OCI-LY7 (cell line): ENCODE data around the gene DCST2. TPM values are rescaled to one million over a fixed set of nuclear protein-coding genes. Genes with fewer than 3 reads are reported as not detected.

Experiments
- BruUV-seq: library from RNA; stranded (reverse); fragments of 400-500 nt; replicated peaks from 2 replicates; lab custom pipeline; 2021; lab: Mats Ljungman, UMichigan
- CTCF ChIA-PET: fragments of 300-600 bp; sonication (Branson Sonifier 250); formaldehyde crosslinking; loops from one replicate; lab custom pipeline; 2022; ENCODE audit warnings: antibody characterized with exemption; ENCODE audit not compliant: unreplicated experiment; lab: Charles Lee
- POLR2A ChIA-PET: fragments of 300-600 bp; sonication (Branson Sonifier 250); formaldehyde crosslinking; loops from one replicate; lab custom pipeline; 2022; ENCODE audit warnings: antibody characterized with exemption; lab: Charles Lee
- DNase-seq: peaks from one replicate; pipeline ENCODE4 v3.0.0-alpha.2; 2015; ENCODE audit warnings: low spot score
- H2AFZ ChIP-seq: fragments of 200-600 bp; sonication (generic), shearing (Covaris generic); 2 replicates; pipeline ENCODE4 v1.6.1; 2014; ENCODE audit warnings: mild to moderate bottlenecking, antibody characterized with exemption, low read length, moderate library complexity
- H3K27ac ChIP-seq: fragments of 200-600 bp; sonication (generic); 2 replicates; pipeline ENCODE4 v1.5.1; 2014; ENCODE audit warnings: mixed run types, low read depth, mild to moderate bottlenecking, moderate library complexity, low read length, inconsistent platforms; ENCODE audit not compliant: poor library complexity, severe bottlenecking
- H3K36me3 ChIP-seq: fragments of 200-600 bp; sonication (generic); 2 replicates; pipeline ENCODE4 v1.6.1; 2014; ENCODE audit warnings: mild to moderate bottlenecking, antibody characterized with exemption, low read length, moderate library complexity, mixed read lengths; ENCODE audit not compliant: insufficient read depth
- H3K4me1 ChIP-seq: fragments of 200-600 bp; sonication (generic); 2 replicates; pipeline ENCODE4 v1.5.1; 2014; ENCODE audit warnings: mild to moderate bottlenecking, low read length; ENCODE audit not compliant: insufficient read depth, poor library complexity, severe bottlenecking
- H3K4me2 ChIP-seq: fragments of 200-600 bp; sonication (generic); 2 replicates; pipeline ENCODE4 v1.6.1; 2014; ENCODE audit warnings: mild to moderate bottlenecking, low read length
- H3K4me3 ChIP-seq: fragments of 200-600 bp; sonication (generic); 2 replicates; pipeline ENCODE4 v1.5.1; 2014; ENCODE audit warnings: mild to moderate bottlenecking, low read depth, low read length; ENCODE audit not compliant: poor library complexity, severe bottlenecking
- H3K79me2 ChIP-seq: fragments of 200-600 bp; sonication (generic); 2 replicates; pipeline ENCODE4 v1.6.1; 2016; ENCODE audit warnings: low read depth, mild to moderate bottlenecking, low read length, moderate library complexity, mixed read lengths; ENCODE audit not compliant: insufficient read depth
- H3K9me2 ChIP-seq: fragments of 200-600 bp; sonication (generic); 2 replicates; pipeline ENCODE4 v1.6.1; 2016; ENCODE audit warnings: mild to moderate bottlenecking, low read length, mixed read lengths; ENCODE audit not compliant: insufficient read depth
- H3K9me3 ChIP-seq: fragments of 200-600 bp; sonication (generic); 2 replicates; pipeline ENCODE4 v1.6.1; 2014; ENCODE audit warnings: mild to moderate bottlenecking, mixed run types, low read length, mixed read lengths
- H4K20me1 ChIP-seq: fragments of 200-600 bp; sonication (generic); 2 replicates; pipeline ENCODE4 v1.6.1; 2014; ENCODE audit warnings: mild to moderate bottlenecking, antibody characterized with exemption, low read length, moderate library complexity, mixed read lengths; ENCODE audit not compliant: insufficient read depth
- CTCF ChIP-seq: fragments of 200-600 bp; sonication (generic); conservative IDR thresholded peaks from 2 replicates; pipeline ENCODE4 v1.5.1; 2014; ENCODE audit warnings: mild to moderate bottlenecking, antibody characterized with exemption, low read length, moderate library complexity, mixed read lengths
- EZH2phosphoT487 ChIP-seq: fragments of 200-600 bp; sonication (generic); IDR thresholded peaks from 2 replicates; pipeline ENCODE4 v1.6.1; 2018; ENCODE audit warnings: low read depth, borderline replicate concordance, mild to moderate bottlenecking, mixed run types, antibody characterized with exemption, low read length, moderate library complexity, mixed read lengths
- intact Hi-C: fragments of 100-400 bp; cut with micrococcal nuclease; formaldehyde crosslinking; loops from one replicate; pipeline ENCODE4 v1.10.0; 2022; ENCODE audit not compliant: unreplicated experiment
- total RNA-seq, 2 experiments: library from RNA; depleted of rRNA in 1 of 2; stranded (reverse); fragments of >200 nt in 1 of 2; shearing (Covaris generic) in 1 of 2; gene quantifications; 2 replicates each; pipeline ENCODE4 v1.2.3, GENCODE V29; 2014 to 2022

DCST2 gene
- total RNA-seq, 2 experiments from 2014 or later: 0.85 to 2.0 TPM

- H2AFZ ChIP-seq: no peak within 1 kb of the TSS
- H4K20me1 ChIP-seq: no peaks in the 10 kb centered on the region
- intact Hi-C loops: no loop called here
- CTCF ChIA-PET: interaction anchor here (0.7 kb wide), 1 partner anchor 90 kb away, joined by 4 read pairs; no protein-coding TSS in a partner anchor
- H3K4me1 ChIP-seq: peaks cover 65% of the 10 kb centered on the region
- TF ChIP-seq CTCF (no peak), EZH2phosphoT487 (no peak)
- H3K4me3 ChIP-seq: peak within 1 kb of the TSS; percentile 62
- POLR2A ChIA-PET: interaction anchor here (0.6 kb wide), 1 partner anchor 421 kb away, joined by 3 read pairs; no protein-coding TSS in a partner anchor
- H3K36me3 ChIP-seq: no peaks in the 10 kb centered on the region
- H3K79me2 ChIP-seq: no peaks in the 10 kb centered on the region
- no TSS peak for BruUV-seq
- peak; percentile 63 for DNase-seq
- H3K27ac ChIP-seq: no peak within 1 kb of the TSS
- peak within 1 kb of the TSS; percentile 79 for H3K4me2 ChIP-seq
- no peaks in the 10 kb centered on the region for H3K9me2 ChIP-seq
- H3K9me3 ChIP-seq: no peaks in the 10 kb centered on the region
These were observed 45.1 kb upstream of the DCST2 start, which contains the start of gene EFNA3 for GRCh38 chr1:155078469-155079209. EFNA3 (plus strand) TSS chr1:155078837; CDS start chr1:155078942, 105 bp downstream.

- Histone ChIP-seq H3K4me3 (no peak overlapping the region), H4K20me1 (no peaks in the 10 kb centered on the region), H3K9me3 (no peaks in the 10 kb centered on the region), H3K79me2 (no peaks in the 10 kb centered on the region), H3K4me1 (peaks cover 72% of the 10 kb centered on the region), H2AFZ (no peak overlapping the region), H3K27ac (no peak overlapping the region), H3K9me2 (no peaks in the 10 kb centered on the region), H3K4me2 (no peak overlapping the region), H3K36me3 (no peaks in the 10 kb centered on the region)
- BruUV-seq: no TSS peak
- intact Hi-C loops: no loop called here
- POLR2A ChIA-PET: interaction anchor here (0.6 kb wide), 1 partner anchor 422 kb away, joined by 3 read pairs; no protein-coding TSS in a partner anchor
- DNase-seq: no peak
- CTCF ChIA-PET: no interaction called here
- TF ChIP-seq EZH2phosphoT487 (no peak), CTCF (no peak)
These were observed 44.3 kb upstream of the DCST2 start for GRCh38 chr1:155077758-155078445.
